GM13977 (cell line): ENCODE results near the gene AREG.

Source experiments
- DNase-seq: peaks from one replicate; pipeline ENCODE4 v3.0.0; 2012; ENCODE audit warnings: low spot score
- in situ Hi-C: fragments of 300-500 bp; cut with MboI; formaldehyde crosslinking; loops from one replicate; pipeline ENCODE4 v1.12.0; 2022; ENCODE audit warnings: low sequenced_read_pairs, low pct_unique_long_range_greater_than_20kb, mixed read lengths, inconsistent platforms; ENCODE audit not compliant: unreplicated experiment
- TF ChIP-seq, protein P1 (sequence below): IDR thresholded peaks from 2 replicates; pipeline ENCODE4 v1.5.1; 2012; ENCODE audit warnings: mild to moderate bottlenecking, control low read depth; ENCODE audit not compliant: insufficient read depth; ENCODE audit errors: extremely low read depth, missing control alignments

The AREG gene

DNA sequence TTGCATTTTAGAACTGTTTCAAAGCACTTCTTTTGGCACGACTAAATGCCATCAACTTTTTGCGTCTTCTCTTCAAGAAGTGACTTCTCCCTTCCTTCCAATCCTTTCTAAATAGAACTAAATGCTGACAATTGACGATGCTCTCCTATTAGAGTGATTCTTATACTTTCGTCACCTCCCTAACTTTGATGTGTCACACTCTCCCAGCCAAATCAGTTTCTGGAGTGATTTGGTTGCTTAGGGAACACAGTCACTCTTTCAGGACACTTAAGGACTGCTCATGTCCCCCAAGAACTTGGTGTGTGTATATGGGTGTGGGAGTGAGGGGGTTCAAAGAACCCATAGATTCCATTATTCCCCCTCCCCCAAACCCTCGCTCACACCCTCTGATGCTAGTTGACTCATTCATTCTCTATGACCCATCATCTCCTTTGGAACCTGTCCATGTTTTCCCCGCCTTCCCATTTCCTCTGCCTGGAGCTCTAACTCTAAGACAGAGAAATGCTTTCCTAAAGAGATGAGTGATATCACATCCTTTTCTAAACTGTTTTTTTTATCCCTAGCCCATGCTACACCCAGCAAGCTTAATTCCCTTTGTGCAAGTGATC lies 26.8 kb upstream of the AREG start:
- in situ Hi-C loops = no loop called here
- DNase-seq = no peak
- TF ChIP-seq, protein P1, sequence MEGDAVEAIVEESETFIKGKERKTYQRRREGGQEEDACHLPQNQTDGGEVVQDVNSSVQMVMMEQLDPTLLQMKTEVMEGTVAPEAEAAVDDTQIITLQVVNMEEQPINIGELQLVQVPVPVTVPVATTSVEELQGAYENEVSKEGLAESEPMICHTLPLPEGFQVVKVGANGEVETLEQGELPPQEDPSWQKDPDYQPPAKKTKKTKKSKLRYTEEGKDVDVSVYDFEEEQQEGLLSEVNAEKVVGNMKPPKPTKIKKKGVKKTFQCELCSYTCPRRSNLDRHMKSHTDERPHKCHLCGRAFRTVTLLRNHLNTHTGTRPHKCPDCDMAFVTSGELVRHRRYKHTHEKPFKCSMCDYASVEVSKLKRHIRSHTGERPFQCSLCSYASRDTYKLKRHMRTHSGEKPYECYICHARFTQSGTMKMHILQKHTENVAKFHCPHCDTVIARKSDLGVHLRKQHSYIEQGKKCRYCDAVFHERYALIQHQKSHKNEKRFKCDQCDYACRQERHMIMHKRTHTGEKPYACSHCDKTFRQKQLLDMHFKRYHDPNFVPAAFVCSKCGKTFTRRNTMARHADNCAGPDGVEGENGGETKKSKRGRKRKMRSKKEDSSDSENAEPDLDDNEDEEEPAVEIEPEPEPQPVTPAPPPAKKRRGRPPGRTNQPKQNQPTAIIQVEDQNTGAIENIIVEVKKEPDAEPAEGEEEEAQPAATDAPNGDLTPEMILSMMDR = no peak

DNA sequence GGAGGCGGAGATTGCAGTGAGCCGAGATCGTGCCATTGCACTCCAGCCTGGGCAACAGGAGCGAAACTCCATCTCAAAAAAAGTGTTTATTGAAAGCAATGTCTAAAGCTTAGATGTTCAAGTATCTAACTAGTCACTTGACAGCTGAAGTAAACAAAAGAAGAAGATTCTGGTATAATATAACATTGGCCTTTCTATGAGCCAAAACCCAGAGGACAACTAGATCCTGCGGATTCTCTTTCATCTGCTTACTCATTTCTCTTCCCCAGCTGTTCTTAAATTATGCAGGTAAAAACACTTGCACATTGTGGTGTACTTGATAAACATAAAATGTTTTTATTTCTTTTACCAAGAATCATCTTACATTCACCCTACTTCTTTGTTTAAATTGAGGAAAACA lies 24.1 kb upstream of the AREG start:
- DNase-seq = no peak
- in situ Hi-C loops = no loop called here
- TF ChIP-seq, protein P1 = no peak

DNA sequence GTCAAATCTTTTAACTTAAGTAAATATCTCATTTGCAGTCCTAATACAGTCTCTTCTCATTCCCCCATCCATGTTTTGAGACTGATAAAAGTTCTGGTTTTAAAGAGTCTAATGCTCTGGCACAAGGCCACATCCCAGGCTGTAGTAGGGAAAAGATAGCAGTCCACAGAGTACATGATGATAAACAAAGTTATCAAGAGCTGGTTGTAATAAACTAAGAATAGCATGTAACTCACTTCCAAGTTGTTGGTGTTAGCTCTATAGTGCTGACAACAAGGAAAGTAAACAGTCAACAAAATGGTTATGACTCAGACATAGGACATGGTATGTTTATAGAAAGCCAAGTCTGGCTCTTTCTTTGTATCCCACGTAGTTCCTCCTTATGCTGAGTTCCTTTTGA lies 21.8 kb upstream of the AREG start:
- in situ Hi-C loops = no loop called here
- TF ChIP-seq, protein P1 = no peak
- no peak for DNase-seq

DNA sequence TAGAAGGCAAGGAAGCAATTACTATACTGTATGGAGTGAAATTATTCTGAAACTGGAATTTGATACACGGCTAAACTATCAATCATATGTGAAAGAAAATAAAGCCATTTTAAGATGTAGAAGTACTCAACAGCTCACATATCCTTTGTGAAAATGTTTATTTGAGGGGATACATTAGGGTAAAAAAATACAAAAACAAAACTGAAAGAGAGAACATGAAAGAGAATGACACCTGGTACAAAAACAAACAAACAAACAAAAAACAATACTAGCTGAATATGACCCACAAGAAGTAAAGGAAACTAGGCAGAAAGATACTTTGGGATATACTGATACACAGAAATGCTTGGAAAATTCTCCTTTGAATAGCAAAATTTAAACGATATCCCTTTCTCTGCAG lies 20.8 kb upstream of the AREG start:
- TF ChIP-seq, protein P1 = no peak
- no peak for DNase-seq
- in situ Hi-C loops = no loop called here

DNA sequence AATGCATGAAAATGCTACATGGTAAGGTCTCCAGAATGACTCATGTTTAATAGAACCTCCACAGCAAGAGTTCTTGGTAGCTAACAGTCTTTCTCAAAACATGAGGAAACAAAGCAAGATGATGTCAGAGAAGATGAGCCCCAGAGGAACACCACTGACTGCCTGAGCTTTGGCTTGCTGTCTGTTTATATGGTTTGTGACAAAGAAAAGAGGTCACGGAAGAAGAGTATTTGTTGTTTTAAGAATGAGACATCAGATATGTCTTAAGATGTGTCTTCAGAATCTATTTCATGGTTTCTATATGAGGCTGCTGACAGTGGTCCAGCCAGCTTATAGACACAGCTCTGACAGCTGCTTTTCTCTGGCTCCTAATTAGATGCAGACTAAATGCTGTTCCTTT lies 18.8 kb upstream of the AREG start:
- DNase-seq = no peak
- in situ Hi-C loops = no loop called here
- TF ChIP-seq, protein P1 = no peak

DNA sequence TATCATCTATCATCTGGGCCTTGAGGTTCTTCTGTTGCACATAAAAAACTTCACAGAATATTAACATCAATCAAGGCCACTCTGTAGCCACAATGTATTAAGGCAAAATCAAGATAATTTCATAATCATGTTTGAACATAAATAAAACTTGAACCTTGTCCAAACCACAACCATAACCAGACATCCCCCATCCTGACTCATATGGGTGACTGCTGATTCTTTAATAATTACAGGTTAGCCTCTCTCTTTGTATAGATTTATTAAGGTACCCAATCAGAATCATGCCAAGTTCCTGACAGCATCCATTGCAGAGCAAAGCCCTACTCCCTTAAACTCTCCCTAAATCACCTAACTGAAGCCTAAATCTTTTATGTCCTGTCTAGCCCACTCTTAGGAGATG lies 16.7 kb upstream of the AREG start:
- DNase-seq = no peak
- TF ChIP-seq, protein P1 = no peak

DNA sequence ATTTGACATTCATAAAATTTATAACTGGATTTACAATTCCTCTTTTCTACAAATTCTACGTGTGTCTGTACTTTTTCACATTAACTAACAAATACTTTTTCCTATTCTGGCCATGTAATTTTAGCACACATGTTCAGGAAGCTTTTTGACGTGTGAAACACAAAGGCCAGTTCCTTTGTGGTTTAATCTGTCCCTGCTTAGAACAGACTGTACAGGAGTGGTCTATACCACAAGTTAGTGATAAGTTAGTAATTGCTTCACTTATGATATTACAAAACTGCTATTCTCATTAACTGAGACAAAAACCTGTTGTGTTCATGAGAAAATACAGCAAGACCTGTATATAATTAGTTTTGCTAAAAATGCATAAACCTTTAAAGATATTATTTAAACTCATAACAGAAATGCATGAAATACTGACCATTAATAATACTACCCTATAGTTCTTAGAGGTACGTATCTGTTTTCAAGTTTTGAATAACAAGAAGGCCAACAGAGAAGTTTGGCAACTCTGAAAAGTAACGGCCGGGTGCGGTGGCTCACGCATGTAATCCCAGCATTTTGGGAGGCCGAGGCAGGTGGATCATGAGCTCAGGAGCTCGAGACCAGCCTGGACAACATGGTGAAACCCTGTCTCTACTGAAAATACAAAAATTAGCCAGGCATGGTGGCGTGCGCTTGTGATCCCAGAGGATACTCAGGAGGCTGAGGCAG lies 13.7 kb upstream of the AREG start:
- DNase-seq = no peak
- in situ Hi-C loops = no loop called here
- TF ChIP-seq, protein P1 = no peak

More for the DNA sequence above, 16.7 kb upstream of the AREG start:
- in situ Hi-C loops = no loop called here
